Measurements from ENCODE around the gene GPANK1. TPM values are rescaled to one million over a fixed set of nuclear protein-coding genes. Genes with fewer than 3 reads are reported as not detected.
A peak's percentile ranks its signal among the peaks of the same experiment; 100 is the strongest.

GPANK1 gene
- total and polyA plus RNA-seq, 5 donors from 2014 or later = 9.8 to 27.3 (median 23.7) TPM

- H3K4me1 Mint-ChIP-seq = peaks cover 4 to 81% (median 50%) of the 10 kb centered on the region in 4 donors
- H3K27me3 Mint-ChIP-seq = no peaks in the 10 kb centered on the region
- peaks cover 39% of the 10 kb centered on the region for H3K36me3 Mint-ChIP-seq
- Histone ChIP-seq H3K4me1 (ENCODE audit: control insufficient read depth, insufficient read depth, low read length, poor library complexity, severe bottlenecking) (peaks cover 50% of the 10 kb centered on the region), H3K9me3 (ENCODE audit: control insufficient read depth in 2 of 2, low read length in 2 of 2) (no peaks in the 10 kb centered on the region), H3K36me3 (ENCODE audit: control insufficient read depth, insufficient read depth, low read length) (peaks cover 43% of the 10 kb centered on the region), H3K27ac (ENCODE audit: insufficient read depth, low read length, poor library complexity, severe bottlenecking) (peak within 1 kb of the TSS; percentile 98), H3K27me3 (ENCODE audit: control insufficient read depth, insufficient read depth, low read length) (no peaks in the 10 kb centered on the region), H3K4me3 (ENCODE audit: low read depth, low read length) (peak within 1 kb of the TSS; percentile 98)
- peak; percentile 90 to 91 for ATAC-seq (ENCODE audit: low read depth in 2 of 2)
- peak; percentile 98 to 99 (median 98) for DNase-seq
- peak within 1 kb of the TSS; percentile 98 to 100 (median 98) for H3K27ac Mint-ChIP-seq
- peak within 1 kb of the TSS; percentile 92 to 98 (median 94) for H3K4me3 Mint-ChIP-seq
- H3K9me3 Mint-ChIP-seq = no peaks in the 10 kb centered on the region
These were observed 922 bp upstream of the GPANK1 start, which contains the start of gene CSNK2B for GRCh38 chr6:31665501-31666336. Gene CSNK2B (plus strand): TSS chr6:31666080. CDS start chr6:31666832, 752 bp downstream.

GRCh38 chr6:31663961-31664789 is 622 bp downstream of the GPANK1 start:
- Mint-ChIP-seq H3K27ac (peak overlapping the region; percentile 98 to 100 (median 98)), H3K36me3 (peaks cover 29% of the 10 kb centered on the region), H3K4me3 (peak overlapping the region; percentile 92 to 98 (median 94)), H3K9me3 (no peaks in the 10 kb centered on the region), H3K27me3 (no peaks in the 10 kb centered on the region), H3K4me1 (peaks cover 4 to 88% (median 59%) of the 10 kb centered on the region in 4 donors)
- Histone ChIP-seq H3K9me3 (ENCODE audit: control insufficient read depth in 2 of 2, low read length in 2 of 2) (no peaks in the 10 kb centered on the region), H3K27me3 (ENCODE audit: control insufficient read depth, insufficient read depth, low read length) (no peaks in the 10 kb centered on the region), H3K4me1 (ENCODE audit: control insufficient read depth, insufficient read depth, low read length, poor library complexity, severe bottlenecking) (peaks cover 64% of the 10 kb centered on the region), H3K4me3 (ENCODE audit: low read depth, low read length) (peak overlapping the region; percentile 98), H3K36me3 (ENCODE audit: control insufficient read depth, insufficient read depth, low read length) (peaks cover 27% of the 10 kb centered on the region), H3K27ac (ENCODE audit: insufficient read depth, low read length, poor library complexity, severe bottlenecking) (peak overlapping the region; percentile 98)
- no peak for ATAC-seq (ENCODE audit: low read depth in 2 of 2)
- DNase-seq = no peak

GRCh38 chr6:31663126-31663960 is 1.5 kb downstream of the GPANK1 start:
- Mint-ChIP-seq H3K4me1 (peaks cover 4 to 88% (median 60%) of the 10 kb centered on the region in 4 donors), H3K36me3 (peaks cover 22% of the 10 kb centered on the region), H3K27ac (peak overlapping the region; percentile 67 to 98 (median 89)), H3K9me3 (no peaks in the 10 kb centered on the region), H3K27me3 (no peaks in the 10 kb centered on the region), H3K4me3 (peak overlapping the region; percentile 92 to 98 (median 94))
- Histone ChIP-seq H3K4me1 (ENCODE audit: control insufficient read depth, insufficient read depth, low read length, poor library complexity, severe bottlenecking) (peaks cover 72% of the 10 kb centered on the region), H3K27me3 (ENCODE audit: control insufficient read depth, insufficient read depth, low read length) (no peaks in the 10 kb centered on the region), H3K9me3 (ENCODE audit: control insufficient read depth in 2 of 2, low read length in 2 of 2) (no peaks in the 10 kb centered on the region), H3K4me3 (ENCODE audit: low read depth, low read length) (peak overlapping the region; percentile 56), H3K36me3 (ENCODE audit: control insufficient read depth, insufficient read depth, low read length) (peaks cover 23% of the 10 kb centered on the region), H3K27ac (ENCODE audit: insufficient read depth, low read length, poor library complexity, severe bottlenecking) (peak overlapping the region; percentile 98)
- no peak for ATAC-seq (ENCODE audit: low read depth in 2 of 2)
- DNase-seq = no peak

- H3K36me3 ChIP-seq (ENCODE audit: control insufficient read depth, insufficient read depth, low read length) = peaks cover 19% of the 10 kb centered on the region
- H3K4me3 Mint-ChIP-seq = peak overlapping the region; percentile 92 to 99 (median 96)
- peak overlapping the region in 1 of 3 donors; percentile 66 for H3K27ac Mint-ChIP-seq
- H3K4me3 ChIP-seq (ENCODE audit: low read depth, low read length) = no peak overlapping the region
- ATAC-seq (ENCODE audit: low read depth in 2 of 2) = no peak
- H3K9me3 Mint-ChIP-seq = no peaks in the 10 kb centered on the region
- peak overlapping the region; percentile 19 for H3K27ac ChIP-seq (ENCODE audit: insufficient read depth, low read length, poor library complexity, severe bottlenecking)
- H3K27me3 ChIP-seq (ENCODE audit: control insufficient read depth, insufficient read depth, low read length) = no peaks in the 10 kb centered on the region
- no peaks in the 10 kb centered on the region for H3K27me3 Mint-ChIP-seq
- H3K4me1 ChIP-seq (ENCODE audit: control insufficient read depth, insufficient read depth, low read length, poor library complexity, severe bottlenecking) = peaks cover 81% of the 10 kb centered on the region
- H3K9me3 ChIP-seq (ENCODE audit: control insufficient read depth in 2 of 2, low read length in 2 of 2) = no peaks in the 10 kb centered on the region
- peaks cover 16% of the 10 kb centered on the region for H3K36me3 Mint-ChIP-seq
- H3K4me1 Mint-ChIP-seq = peaks cover 0 to 89% (median 61%) of the 10 kb centered on the region in 4 donors
- DNase-seq = no peak
These were observed 2.6 kb downstream of the GPANK1 start for GRCh38 chr6:31662124-31662723.

- peaks cover 12% of the 10 kb centered on the region for H3K36me3 Mint-ChIP-seq
- no peak for DNase-seq
- peak overlapping the region; percentile 90 to 94 (median 93) for H3K27ac Mint-ChIP-seq
These were observed 3.3 kb downstream of the GPANK1 start for GRCh38 chr6:31661262-31662123.

GRCh38 chr6:31660381-31661261 is 4.2 kb downstream of the GPANK1 start, which contains the start of gene C6orf47:
Gene C6orf47 (minus strand): TSS chr6:31660778. CDS start chr6:31659947, 831 bp downstream.
- Mint-ChIP-seq H3K36me3 (peaks cover 17% of the 10 kb centered on the region), H3K27me3 (no peaks in the 10 kb centered on the region), H3K27ac (peak within 1 kb of the TSS; percentile 93 to 95 (median 94)), H3K9me3 (no peaks in the 10 kb centered on the region), H3K4me3 (peak within 1 kb of the TSS; percentile 92 to 99 (median 96)), H3K4me1 (peaks cover 0 to 88% (median 58%) of the 10 kb centered on the region in 4 donors)
- DNase-seq (peak; percentile 70 to 85 (median 72)), ATAC-seq (ENCODE audit: low read depth in 2 of 2) (peak; percentile 65 to 70)
- Histone ChIP-seq H3K4me3 (ENCODE audit: low read depth, low read length) (peak within 1 kb of the TSS; percentile 90), H3K27ac (ENCODE audit: insufficient read depth, low read length, poor library complexity, severe bottlenecking) (peak within 1 kb of the TSS; percentile 76), H3K36me3 (ENCODE audit: control insufficient read depth, insufficient read depth, low read length) (peaks cover 22% of the 10 kb centered on the region), H3K4me1 (ENCODE audit: control insufficient read depth, insufficient read depth, low read length, poor library complexity, severe bottlenecking) (peaks cover 70% of the 10 kb centered on the region), H3K9me3 (ENCODE audit: control insufficient read depth in 2 of 2, low read length in 2 of 2) (no peaks in the 10 kb centered on the region), H3K27me3 (ENCODE audit: control insufficient read depth, insufficient read depth, low read length) (no peaks in the 10 kb centered on the region)

More at GRCh38 chr6:31661262-31662123, 3.3 kb downstream of the GPANK1 start:
- peaks cover 18% of the 10 kb centered on the region for H3K36me3 ChIP-seq (ENCODE audit: control insufficient read depth, insufficient read depth, low read length)
- no peaks in the 10 kb centered on the region for H3K27me3 ChIP-seq (ENCODE audit: control insufficient read depth, insufficient read depth, low read length)
- no peaks in the 10 kb centered on the region for H3K9me3 ChIP-seq (ENCODE audit: control insufficient read depth in 2 of 2, low read length in 2 of 2)
- Mint-ChIP-seq H3K4me1 (peaks cover 0 to 87% (median 60%) of the 10 kb centered on the region in 4 donors), H3K27me3 (no peaks in the 10 kb centered on the region), H3K9me3 (no peaks in the 10 kb centered on the region), H3K4me3 (peak overlapping the region; percentile 92 to 99 (median 96))
- H3K4me3 ChIP-seq (ENCODE audit: low read depth, low read length) = peak overlapping the region; percentile 76
- peak overlapping the region; percentile 76 for H3K27ac ChIP-seq (ENCODE audit: insufficient read depth, low read length, poor library complexity, severe bottlenecking)
- no peak for ATAC-seq (ENCODE audit: low read depth in 2 of 2)
- H3K4me1 ChIP-seq (ENCODE audit: control insufficient read depth, insufficient read depth, low read length, poor library complexity, severe bottlenecking) = peaks cover 75% of the 10 kb centered on the region

Data from CD4-positive, CD25-positive, alpha-beta regulatory T cell (primary cell).